K562 (cell line): ENCODE results near the gene SPON2. TPM values are rescaled to one million over a fixed set of nuclear protein-coding genes. Genes with fewer than 3 reads are reported as not detected.

ENCODE experiments used
- ATAC-seq: fragments of 200-7000 bp; cut with Tn5 transposase; 3 replicates; pipeline ENCODE4 v1.9.1; 2020; ENCODE audit warnings: moderate library complexity
- BruUV-seq: library from RNA; stranded (reverse); fragments of 400-500 nt; replicated peaks from 2 replicates; lab custom pipeline; 2021; lab: Mats Ljungman, UMichigan
- CTCF ChIA-PET: fragments of 300-600 bp; formaldehyde crosslinking; extraction: SDS; loops from one replicate; lab custom pipeline; 2021; ENCODE audit warnings: low intra/inter-chr PET ratio; lab: Yijun Ruan, JAX
- POLR2A ChIA-PET: fragments of 300-600, 350-650 bp; sonication (Branson Sonifier 250); formaldehyde crosslinking; extraction: SDS; loops from one replicate; lab custom pipeline; 2021; ENCODE audit warnings: antibody characterized with exemption, inconsistent platforms; lab: Yijun Ruan, JAX
- DNase-seq, 4 experiments: peaks; one replicate each; pipeline versions ENCODE4 v3.0.0 to v3.0.0-alpha.2; 2011 to 2018; ENCODE audit warnings: low spot score in 3 of 4, mixed read lengths in 3 of 4; ENCODE audit errors: extremely low read depth in 1 of 4
- FAIRE-seq: peaks from 2 replicates; lab custom pipeline; 2011; peaks lifted over from hg19 to GRCh38; lab: Jason Lieb, UNC
- H2AFZ ChIP-seq: 2 replicates; pipeline ENCODE4 v1.6.0; 2011; ENCODE audit warnings: low read depth, low read length, control low read depth, inconsistent platforms
- H3K27ac ChIP-seq: fragments of 200-600 bp; 3 replicates; pipeline ENCODE4 v1.8.0; 2011; ENCODE audit warnings: low read depth, mild to moderate bottlenecking, control low read depth, inconsistent platforms, low read length, moderate library complexity, mixed read lengths; ENCODE audit errors: extremely low read depth
- H3K27me3 ChIP-seq, 2 experiments: fragments of 300-600 bp in 1 of 2; 2 replicates in 1 of 2; 3 replicates in 1 of 2; pipeline versions ENCODE4 v1.6.0 to v1.8.0; 2011; ENCODE audit warnings: inconsistent platforms in 2 of 2, low read length in 2 of 2, mild to moderate bottlenecking in 1 of 2, mixed read lengths in 1 of 2, moderate library complexity in 1 of 2; ENCODE audit not compliant: control insufficient read depth in 2 of 2, insufficient read depth in 2 of 2
- H3K36me3 ChIP-seq: fragments of 300-600 bp; 3 replicates; pipeline ENCODE4 v1.8.0; 2011; ENCODE audit warnings: mild to moderate bottlenecking, low read length, inconsistent platforms; ENCODE audit not compliant: control insufficient read depth, insufficient read depth
- H3K4me1 ChIP-seq, 2 experiments: fragments of 200-600 bp in 1 of 2; replicated peaks in 1 of 2; 2 replicates in 1 of 2; 3 replicates in 1 of 2; pipeline versions ENCODE4 v1.5.1 to v1.8.0; 2011; ENCODE audit warnings: inconsistent platforms in 2 of 2, low read length in 2 of 2, mild to moderate bottlenecking in 1 of 2, mixed read lengths in 1 of 2, moderate library complexity in 1 of 2; ENCODE audit not compliant: control insufficient read depth in 2 of 2, insufficient read depth in 2 of 2
- H3K4me2 ChIP-seq: 2 replicates; pipeline ENCODE4 v1.6.1; 2011; ENCODE audit warnings: low read length, control low read depth, inconsistent platforms, mixed read lengths; ENCODE audit not compliant: insufficient read depth
- H3K4me3 ChIP-seq: fragments of 200-600 bp; sonication (generic), shearing (Covaris generic); 2 replicates; pipeline ENCODE4 v1.5.1; 2016; ENCODE audit warnings: control low read depth, inconsistent platforms
- H3K79me2 ChIP-seq: fragments of 200-600 bp; 3 replicates; pipeline ENCODE4 v1.8.0; 2011; ENCODE audit warnings: low read length, inconsistent platforms; ENCODE audit not compliant: control insufficient read depth, insufficient read depth
- H3K9ac ChIP-seq, 2 experiments: 2 replicates each; pipeline versions ENCODE4 v1.6.0 to v1.6.1; 2011; ENCODE audit warnings: low read depth in 2 of 2, low read length in 2 of 2, control low read depth in 1 of 2, inconsistent platforms in 1 of 2, mild to moderate bottlenecking in 1 of 2, mixed read lengths in 1 of 2; ENCODE audit not compliant: insufficient read depth in 1 of 2
- H3K9me1 ChIP-seq: one replicate; pipeline ENCODE4 v1.6.0; 2011; ENCODE audit warnings: inconsistent platforms, mild to moderate bottlenecking, low read length, moderate library complexity; ENCODE audit not compliant: control insufficient read depth, insufficient read depth
- H3K9me3 ChIP-seq: replicated peaks from 2 replicates; pipeline ENCODE4 v1.5.1; 2011; ENCODE audit warnings: low read depth, low read length, inconsistent platforms; ENCODE audit not compliant: control insufficient read depth, insufficient read depth
- H4K20me1 ChIP-seq: replicated peaks from 2 replicates; pipeline ENCODE4 v1.6.1; 2011; ENCODE audit warnings: low read length, inconsistent platforms, mixed read lengths; ENCODE audit not compliant: control insufficient read depth, insufficient read depth
- ETV1 ChIP-seq: fragments of 450-650 bp; conservative IDR thresholded peaks from 2 replicates; pipeline ENCODE4 v1.6.1; 2016; ENCODE audit warnings: missing genetic modification characterization, control low read depth, low read depth, missing compliant biosample characterization
- LARP7 ChIP-seq: fragments of 450-650 bp; IDR thresholded peaks from 2 replicates; pipeline ENCODE4 v1.6.1; 2016
- NR3C1 ChIP-seq: sonication (generic); formaldehyde crosslinking; IDR thresholded peaks from 2 replicates; pipeline ENCODE4 v1.8.1; 2022; ENCODE audit warnings: missing genetic modification reagents
- PHF20 ChIP-seq: fragments of 450-650 bp; IDR thresholded peaks from 2 replicates; pipeline ENCODE4 v1.6.1; 2018; ENCODE audit not compliant: partially characterized antibody
- SAFB2 ChIP-seq: fragments of 200-400 bp; formaldehyde crosslinking; IDR thresholded peaks from 2 replicates; pipeline ENCODE4 v1.6.1; 2018; ENCODE audit warnings: borderline replicate concordance, low read length, low read depth, moderate library complexity; ENCODE audit not compliant: severe bottlenecking
- THAP7 ChIP-seq: fragments of 250-450 bp; sonication (Bioruptor Pico); IDR thresholded peaks from 2 replicates; pipeline ENCODE4 v1.5.0; 2021
- TOE1 ChIP-seq, 2 experiments: fragments of 450-650 bp in 1 of 2; sonication (generic) in 1 of 2; formaldehyde crosslinking in 1 of 2; IDR thresholded peaks; 2 replicates each; pipeline versions ENCODE4 v1.7.1 to v1.8.0; 2016 to 2022; ENCODE audit warnings: borderline replicate concordance in 2 of 2, mild to moderate bottlenecking in 2 of 2, antibody characterized with exemption in 1 of 2, inconsistent platforms in 1 of 2, low read depth in 1 of 2, missing genetic modification reagents in 1 of 2, moderate library complexity in 1 of 2
- ZBTB33 ChIP-seq: sonication (generic); formaldehyde crosslinking; IDR thresholded peaks from 2 replicates; pipeline ENCODE4 v1.8.1; 2023; ENCODE audit warnings: mild to moderate bottlenecking, missing genetic modification reagents
- ZBTB5 ChIP-seq: fragments of 450-650 bp; IDR thresholded peaks from 2 replicates; pipeline ENCODE4 v1.6.1; 2017; ENCODE audit warnings: antibody characterized with exemption
- ZEB2 ChIP-seq: fragments of 450-650 bp; IDR thresholded peaks from 2 replicates; pipeline ENCODE4 v1.6.1; 2016
- WGBS: fragments of 100-300 bp; shearing (Covaris generic); methylation state at CpG from one replicate; pipeline ENCODE4 v1.1.6; 2016; ENCODE audit warnings: low coverage, mixed read lengths; ENCODE audit not compliant: insufficient coverage; ENCODE audit errors: missing lambda C conversion rate; 5-methylcytosine and 5-hydroxymethylcytosine counted together
- in situ Hi-C: fragments of 300-500 bp; cut with MboI; formaldehyde crosslinking; loops from 4 replicates; pipeline ENCODE4 v1.15.0; 2018; ENCODE audit warnings: inconsistent platforms, mixed read lengths
- intact Hi-C: fragments of 100-400 bp; cut with micrococcal nuclease; formaldehyde crosslinking; loops from 2 replicates; pipeline ENCODE4 v1.14.2; 2022
- polyA plus RNA-seq, 8 experiments: library from polyadenylated mRNA; depleted of rRNA in 4 of 8; stranded (reverse) in 5 of 8; unstranded in 3 of 8; fragments of >200 nt; fragmentation: Nextera tagmentation in 2 of 8; fragmentation: Illumina TruSeq in 1 of 8; extraction: Ambion mirVana in 2 of 8; extraction: Trizol in 1 of 8; gene quantifications; 2 replicates each; pipeline versions ENCODE4 v1.2.1 to v1.2.3, GENCODE V29; 2011 to 2014; ENCODE audit warnings: inconsistent platforms in 1 of 8, missing spikeins in 1 of 8
- total RNA-seq, 7 experiments: library from RNA; depleted of rRNA in 6 of 7; stranded (reverse); fragments of >200 nt in 6 of 7; fragmentation: Illumina TruSeq in 2 of 7; extraction: Trizol in 2 of 7; gene quantifications; 2 replicates each; pipeline versions ENCODE4 v1.2.1 to v1.2.3, GENCODE V29; 2011 to 2021; ENCODE audit warnings: low replicate concordance in 1 of 7

Gene SPON2
- total and polyA plus RNA-seq, 9 of the 15 experiments (the other 6 are each of a cell fraction or from before 2014, with no cell fraction given): 0.21 to 2.2 (median 0.83) TPM

GRCh38 chr4:1164444-1164843 lies 7.9 kb downstream of the SPON2 start:
- no peak for DNase-seq
- BruUV-seq: no TSS peak
- Histone ChIP-seq H3K9me1 (no peaks in the 10 kb centered on the region), H3K27me3 (peaks cover 2 to 4% of the 10 kb centered on the region in 2 experiments; a peak in 3 of 5 replicates), H3K9ac (no peak overlapping the region), H4K20me1 (no peaks in the 10 kb centered on the region), H3K79me2 (no peaks in the 10 kb centered on the region), H3K4me3 (no peak overlapping the region), H3K36me3 (no peaks in the 10 kb centered on the region), H3K4me1 (peaks cover 5 to 34% of the 10 kb centered on the region in 2 experiments; a peak in 2 of 5 replicates), H3K4me2 (no peak overlapping the region), H3K27ac (no peak overlapping the region), H3K9me3 (no peaks in the 10 kb centered on the region), H2AFZ (no peak overlapping the region)
- WGBS: 35% methylated on average over 5 of the region's 5 CpGs
- no peak for ATAC-seq
- POLR2A ChIA-PET: interaction anchor here (0.8 to 1.9 kb wide), 3 partner anchors 12 to 19 kb away, joined by 3 to 7 read pairs (median 5); no protein-coding TSS in a partner anchor
- CTCF ChIA-PET: no interaction called here
- no peak for FAIRE-seq
- intact Hi-C loops (no loop called here), in situ Hi-C loops (no loop called here)
- no peak for TF ChIP-seq ZBTB33 (CRISPR knock-in tag)
- TF ChIP-seq SAFB2: no peak
- no peak for TF ChIP-seq TOE1 (IDR thresholded peaks at IDR 0.05; ENCODE audit: borderline replicate concordance)
- TF ChIP-seq TOE1 (CRISPR knock-in tag; IDR thresholded peaks at IDR 0.05; ENCODE audit: borderline replicate concordance, low read depth): no peak
- no peak for TF ChIP-seq PHF20
- TF ChIP-seq LARP7: no peak
- TF ChIP-seq NR3C1 (CRISPR knock-in tag): no peak
- TF ChIP-seq ZEB2: no peak
- no peak for TF ChIP-seq ZBTB5
- no peak for TF ChIP-seq THAP7 (CRISPR knock-in tag)
- no peak for TF ChIP-seq ETV1 (tag)
